SK-N-MC (cell line): ENCODE results near the gene SLC38A10.

Source experiments
- EZH2 ChIP-seq: fragments of 200-600 bp; sonication (generic); IDR thresholded peaks from one replicate; pipeline ENCODE4 v1.6.1; 2017; ENCODE audit warnings: antibody characterized with exemption
- POLR2AphosphoS5 ChIP-seq: IDR thresholded peaks from 2 replicates; pipeline ENCODE4 v1.6.1; 2012; ENCODE audit warnings: mild to moderate bottlenecking, low read depth, low read length, borderline replicate concordance

DNA sequence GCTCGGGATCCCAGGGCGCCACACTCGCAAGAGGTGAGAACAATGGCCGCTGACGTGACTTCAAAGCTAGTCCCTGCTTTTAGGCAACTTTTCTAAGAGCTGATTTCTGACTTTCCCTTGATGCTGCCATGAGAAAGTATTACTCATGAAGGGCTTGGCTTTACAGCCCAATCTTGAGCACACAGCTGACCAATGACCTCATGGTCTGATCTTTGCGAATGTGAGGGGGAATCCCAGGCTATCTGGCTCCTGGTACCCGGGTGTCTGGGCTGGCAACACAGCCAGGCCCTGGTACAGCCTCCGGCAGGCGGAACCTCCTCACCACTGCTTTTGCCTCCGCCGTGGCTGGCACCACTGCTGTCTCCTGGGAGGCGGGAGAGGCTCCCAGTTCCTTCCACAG lies 38.5 kb downstream of the SLC38A10 start:
- TF ChIP-seq EZH2: no peak
- TF ChIP-seq POLR2AphosphoS5: no peak
